Heart right ventricle (tissue), 16 donors: ENCODE data around the gene TTC6. TPM values are rescaled to one million over a fixed set of nuclear protein-coding genes. Genes with fewer than 3 reads are reported as not detected.

Source experiments
- ATAC-seq, 8 donors: fragments of 200-7000 bp; cut with Tn5 transposase; one replicate each; pipeline ENCODE4 v1.9.1; 2020; ENCODE audit warnings: mild to moderate bottlenecking in 8 of 8, moderate library complexity in 8 of 8, moderate number of reproducible peaks in 1 of 8
- DNase-seq, 2 donors: peaks; one replicate each; pipeline ENCODE4 v3.0.0-alpha.2; 2020
- H3K27ac ChIP-seq, 10 donors: fragments of 200-600 bp; sonication (generic) in 2 of 10; one replicate each; pipeline versions ENCODE4 v1.5.0 to v1.8.0; 2020 to 2022; ENCODE audit warnings: mild to moderate bottlenecking in 3 of 10
- H3K27me3 ChIP-seq, 7 donors: fragments of 200-600 bp; one replicate each; pipeline ENCODE4 v1.8.0; 2021 to 2022; ENCODE audit warnings: mild to moderate bottlenecking in 2 of 7
- H3K36me3 ChIP-seq, 9 donors: fragments of 200-600 bp; sonication (generic) in 1 of 9; one replicate each; pipeline versions ENCODE4 v1.5.0 to v1.8.0; 2020 to 2022; ENCODE audit warnings: mild to moderate bottlenecking in 2 of 9
- H3K4me1 ChIP-seq, 9 donors: fragments of 200-600 bp; sonication (generic) in 1 of 9; one replicate each; pipeline versions ENCODE4 v1.5.0 to v1.8.0; 2020 to 2022; ENCODE audit warnings: mild to moderate bottlenecking in 4 of 9
- H3K4me3 ChIP-seq, 10 donors: fragments of 200-600 bp; sonication (generic) in 2 of 10; one replicate each; pipeline versions ENCODE4 v1.5.0 to v1.8.0; 2020 to 2022; ENCODE audit warnings: mild to moderate bottlenecking in 7 of 10, moderate library complexity in 2 of 10
- H3K9me3 ChIP-seq, 11 donors: fragments of 200-600 bp in 10 of 11; sonication (generic) in 2 of 11; one replicate each; pipeline versions ENCODE4 v1.5.0 to v1.8.0; 2013 to 2022; ENCODE audit warnings: mild to moderate bottlenecking in 2 of 11, control low read depth in 1 of 11, moderate library complexity in 1 of 11
- CTCF ChIP-seq, 9 donors: fragments of 200-600 bp; sonication (generic) in 2 of 9; IDR thresholded peaks; one replicate each; pipeline versions ENCODE4 v1.5.0 to v1.8.0; 2021 to 2022; ENCODE audit warnings: antibody characterized with exemption in 9 of 9, mild to moderate bottlenecking in 5 of 9, moderate library complexity in 1 of 9
- WGBS, 2 donors: extraction: QIAGEN DNeasy Blood & Tissue Kit; methylation state at CpG; one replicate each; pipeline ENCODE4 v1.1.7; 2013; ENCODE audit warnings: inconsistent platforms in 1 of 2; 5-methylcytosine and 5-hydroxymethylcytosine counted together
- intact Hi-C, 10 donors: fragments of 100-400 bp; cut with DNase I; formaldehyde crosslinking; loops; one replicate each; pipeline versions ENCODE4 v1.11.1 to v1.14.2; 2022
- polyA plus RNA-seq, 2 donors: library from polyadenylated mRNA; stranded (reverse); fragments of 200-250 nt; gene quantifications; one replicate each; pipeline ENCODE4 v1.2.3, GENCODE V29; 2013
- total RNA-seq, 10 donors: library from RNA; stranded (reverse); fragmentation: NEBNext Ultra II Directional in 3 of 10; extraction: Animal tissue kit (Norgen Biotek cat#: 25700) in 3 of 10; gene quantifications; one replicate each; pipeline versions ENCODE4 v1.2.1 to v1.2.4, GENCODE V29; 2021 to 2023
- donor health status: Arrhythmogenic right ventricular cardiomyopathy.
- donor health status: ischemic (EF 13 %, LVEDD 7.1; RV severe dilation, severe dysfunction).
- donor health status: healthy with polysubstance abuse.
- donor health status: DM: no; HTN: yes; CAD: no.
- donor health status: DM: no; HTN: no; CAD: no.
- donor health status: ischemic (EF 25% LVEDD 6.9; RV normal size, moderate dysfunction).
- donor health status: ischemic (EF 25% LVEDD 5.7; RV mildly dilated, moderate dysfunction).
- donor health status: healthy.
- donor health status: DM: yes; HTN: yes; CAD: no.
- donor health status: Ischemic cardiomyopathy.
- donor health status: ischemic (EF 35%, LVEDD 5.7; RV mildly dilated, moderate dysfunction).
- donor health status: nonischemic (EF 11% LVEDD 7.7; RV severe dilation, severe dysfunction).
- donor health status: DM: yes; HTN: yes; CAD: no.
- donor health status: PGD.
- donor health status: ischemic (EF 29% LVEDD 5.4; RV normal size, mild dysfunction).
- donor health status: nonischemic (EF 23%, LVEDD 6.1; RV moderate dilation, normal function).

The TTC6 gene
- total and polyA plus RNA-seq, 12 donors: not detected

- intact Hi-C loops: no loop called here
- Histone ChIP-seq H3K27me3 (peaks cover 7 to 71% (median 53%) of the 10 kb centered on the region in 7 donors), H3K9me3 (peaks cover 0 to 11% (median 0%) of the 10 kb centered on the region in 11 donors), H3K36me3 (no peaks in the 10 kb centered on the region), H3K4me1 (peaks cover 0 to 8% (median 0%) of the 10 kb centered on the region in 9 donors), H3K27ac (no peak overlapping the region), H3K4me3 (peak overlapping the region in 6 of 10 donors; percentile 0 to 23 (median 20))
- TF ChIP-seq CTCF (IDR thresholded peaks at IDR 0.05): no peak
- 2% methylated on average over 81 of the region's 81 CpGs for WGBS, 2 donors
- ATAC-seq (no peak), DNase-seq (no peak)
Measured at GRCh38 chr14:37622231-37622923, 26.9 kb downstream of the TTC6 start.

GRCh38 chr14:37623426-37623951, 28.1 kb downstream of the TTC6 start:
- Histone ChIP-seq H3K36me3 (no peaks in the 10 kb centered on the region), H3K9me3 (peaks cover 0 to 9% (median 0%) of the 10 kb centered on the region in 11 donors), H3K4me1 (peaks cover 0 to 8% (median 0%) of the 10 kb centered on the region in 9 donors), H3K27ac (no peak overlapping the region), H3K27me3 (peaks cover 7 to 71% (median 53%) of the 10 kb centered on the region in 7 donors), H3K4me3 (no peak overlapping the region)
- no peak for ATAC-seq
- intact Hi-C loops: no loop called here
- TF ChIP-seq CTCF (IDR thresholded peaks at IDR 0.05): no peak
- WGBS, 2 donors: 32 to 33% methylated on average over 1 of the region's 1 CpG
- DNase-seq: no peak

GRCh38 chr14:37623971-37624370, 28.5 kb downstream of the TTC6 start:
- Histone ChIP-seq H3K27ac (no peak overlapping the region), H3K4me3 (no peak overlapping the region), H3K27me3 (peaks cover 7 to 68% (median 53%) of the 10 kb centered on the region in 7 donors), H3K4me1 (peaks cover 0 to 8% (median 0%) of the 10 kb centered on the region in 9 donors), H3K36me3 (no peaks in the 10 kb centered on the region), H3K9me3 (peaks cover 0 to 14% (median 2%) of the 10 kb centered on the region in 11 donors)
- DNase-seq: no peak
- ATAC-seq: no peak
- no peak for TF ChIP-seq CTCF (IDR thresholded peaks at IDR 0.05)
- 92 to 98% methylated on average over 1 of the region's 1 CpG for WGBS, 2 donors
- intact Hi-C loops: no loop called here

GRCh38 chr14:37625597-37626595, 30.5 kb downstream of the TTC6 start:
- Histone ChIP-seq H3K36me3 (no peaks in the 10 kb centered on the region), H3K9me3 (peaks cover 0 to 31% (median 6%) of the 10 kb centered on the region in 11 donors), H3K27ac (no peak overlapping the region), H3K27me3 (peaks cover 7 to 49% (median 44%) of the 10 kb centered on the region in 7 donors), H3K4me3 (no peak overlapping the region), H3K4me1 (peaks cover 0 to 8% (median 0%) of the 10 kb centered on the region in 9 donors)
- no peak for DNase-seq
- no peak for TF ChIP-seq CTCF (IDR thresholded peaks at IDR 0.05)
- intact Hi-C loops: no loop called here
- no peak for ATAC-seq
- WGBS, 2 donors: 69 to 71% methylated on average over 9 of the region's 9 CpGs
